ENCODE data around the gene DNAJC22.
"Not testable (repeated sequence)": the region's sequence is repeated elsewhere in the genome, so short reads cannot be mapped to it uniquely, and the experiment has no call there.

Gene DNAJC22

DNA sequence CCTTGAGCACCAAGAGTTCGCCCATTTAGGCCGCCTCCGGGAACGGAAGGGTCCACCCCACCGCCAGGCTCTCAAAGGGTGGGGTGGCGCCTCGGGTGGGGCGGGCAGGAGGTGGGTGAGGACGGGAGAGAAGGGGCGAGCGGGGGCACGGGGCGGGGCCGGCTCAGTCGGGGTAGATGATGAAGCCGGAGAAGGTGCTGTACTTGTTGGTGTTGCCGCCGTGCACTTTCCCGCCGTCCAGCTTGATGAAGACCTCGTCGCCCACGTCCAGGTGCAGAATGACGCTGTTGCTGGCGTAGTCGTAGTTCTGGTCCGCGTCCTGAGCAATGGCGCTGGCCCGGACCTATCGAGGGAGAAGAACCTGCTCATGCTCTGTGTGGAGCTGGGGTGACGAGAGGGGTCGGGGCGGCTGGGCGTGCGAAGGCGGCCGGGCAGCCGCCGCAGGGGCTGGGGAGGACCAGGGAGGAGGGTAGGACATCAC, 13.8 kb upstream of the DNAJC22 start:
- no peak for TF ChIP-seq CTCF (IDR thresholded peaks at IDR 0.05; ENCODE audit: low read depth, low read length)
- H3K4me3 ChIP-seq (ENCODE audit: low read depth, low read length) = no peak overlapping the region

DNA sequence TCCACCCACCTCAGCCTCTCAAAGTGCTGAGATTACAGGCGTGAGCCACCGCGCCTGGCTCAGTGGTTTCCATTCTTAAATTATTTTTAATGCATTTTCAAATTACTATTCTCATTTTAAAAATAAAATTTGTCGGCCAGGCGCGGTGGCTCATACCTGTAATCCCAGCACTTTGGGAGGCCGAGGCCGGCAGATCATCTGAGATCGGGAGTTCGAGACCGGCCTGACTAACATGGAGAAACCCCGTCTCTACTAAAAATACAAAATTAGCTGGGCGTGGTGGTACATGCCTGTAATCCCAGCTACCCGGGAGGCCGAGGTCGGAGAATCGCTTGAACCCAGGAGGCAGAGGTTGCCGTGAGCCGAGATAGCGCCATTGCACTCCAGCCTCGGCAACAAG, 12.9 kb upstream of the DNAJC22 start:
- H3K4me3 ChIP-seq (ENCODE audit: low read depth, low read length) = not testable (repeated sequence)

- TF ChIP-seq CTCF (IDR thresholded peaks at IDR 0.05; ENCODE audit: low read depth, low read length) = no peak
- no peak overlapping the region for H3K4me3 ChIP-seq (ENCODE audit: low read depth, low read length)
Measured at GRCh38 chr12:49334226-49334625, 12.5 kb upstream of the DNAJC22 start.

- no peak overlapping the region for H3K4me3 ChIP-seq (ENCODE audit: low read depth, low read length)
- TF ChIP-seq CTCF (IDR thresholded peaks at IDR 0.05; ENCODE audit: low read depth, low read length) = no peak
Measured at GRCh38 chr12:49334681-49335080, 12.0 kb upstream of the DNAJC22 start.

- H3K4me3 ChIP-seq (ENCODE audit: low read depth, low read length) = no peak overlapping the region
- TF ChIP-seq CTCF (IDR thresholded peaks at IDR 0.05; ENCODE audit: low read depth, low read length) = no peak
Measured at GRCh38 chr12:49335118-49335954, 11.4 kb upstream of the DNAJC22 start.

- TF ChIP-seq CTCF (IDR thresholded peaks at IDR 0.05; ENCODE audit: low read depth, low read length) = no peak
- H3K4me3 ChIP-seq (ENCODE audit: low read depth, low read length) = peak overlapping the region; percentile 56; the same call in 1 of the 2 replicates
Measured at GRCh38 chr12:49335955-49336644, 10.6 kb upstream of the DNAJC22 start.

- peak within 1 kb of the TSS; percentile 56 for H3K4me3 ChIP-seq (ENCODE audit: low read depth, low read length)
- peak; percentile 83 for TF ChIP-seq CTCF (IDR thresholded peaks at IDR 0.05; ENCODE audit: low read depth, low read length)
Measured at GRCh38 chr12:49336645-49337584, 9.8 kb upstream of the DNAJC22 start, which contains the start of gene C1QL4. TSS of gene C1QL4 (minus strand) at chr12:49337188. CDS start at chr12:49336477, 711 bp downstream.
